ENCODE results near the gene QPCTL.
"Not testable (repeated sequence)": the region's sequence is repeated elsewhere in the genome, so short reads cannot be mapped to it uniquely, and the experiment has no call there.

The QPCTL gene

DNA sequence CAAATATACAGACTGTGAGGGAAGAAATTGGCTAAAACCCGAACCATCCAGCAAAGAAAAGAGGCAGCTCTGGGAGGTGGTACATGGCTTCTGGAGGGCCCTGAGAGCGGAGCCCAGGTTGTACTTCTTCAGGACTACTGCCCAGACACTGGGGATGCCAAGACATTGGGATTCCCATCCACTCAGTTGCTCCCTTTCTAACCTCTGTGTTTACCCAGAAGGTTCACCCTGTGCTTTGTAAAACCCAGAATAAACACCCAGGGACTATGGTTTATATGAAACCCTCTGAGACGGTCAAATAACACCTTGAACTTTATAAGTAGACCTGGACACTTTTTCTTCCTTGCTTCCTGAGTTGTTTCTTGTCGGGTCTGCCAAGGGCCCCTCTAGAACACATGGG is 50.5 kb downstream of the QPCTL start:
- H3K4me3 ChIP-seq (ENCODE audit: low read depth, low read length): no peak overlapping the region
- no peak for DNase-seq (ENCODE audit: low read depth)
- TF ChIP-seq, protein P1, sequence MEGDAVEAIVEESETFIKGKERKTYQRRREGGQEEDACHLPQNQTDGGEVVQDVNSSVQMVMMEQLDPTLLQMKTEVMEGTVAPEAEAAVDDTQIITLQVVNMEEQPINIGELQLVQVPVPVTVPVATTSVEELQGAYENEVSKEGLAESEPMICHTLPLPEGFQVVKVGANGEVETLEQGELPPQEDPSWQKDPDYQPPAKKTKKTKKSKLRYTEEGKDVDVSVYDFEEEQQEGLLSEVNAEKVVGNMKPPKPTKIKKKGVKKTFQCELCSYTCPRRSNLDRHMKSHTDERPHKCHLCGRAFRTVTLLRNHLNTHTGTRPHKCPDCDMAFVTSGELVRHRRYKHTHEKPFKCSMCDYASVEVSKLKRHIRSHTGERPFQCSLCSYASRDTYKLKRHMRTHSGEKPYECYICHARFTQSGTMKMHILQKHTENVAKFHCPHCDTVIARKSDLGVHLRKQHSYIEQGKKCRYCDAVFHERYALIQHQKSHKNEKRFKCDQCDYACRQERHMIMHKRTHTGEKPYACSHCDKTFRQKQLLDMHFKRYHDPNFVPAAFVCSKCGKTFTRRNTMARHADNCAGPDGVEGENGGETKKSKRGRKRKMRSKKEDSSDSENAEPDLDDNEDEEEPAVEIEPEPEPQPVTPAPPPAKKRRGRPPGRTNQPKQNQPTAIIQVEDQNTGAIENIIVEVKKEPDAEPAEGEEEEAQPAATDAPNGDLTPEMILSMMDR (IDR thresholded peaks at IDR 0.05; ENCODE audit: low read depth, low read length, missing control alignments): no peak

- no peak for DNase-seq (ENCODE audit: low read depth)
- TF ChIP-seq, protein P1 (IDR thresholded peaks at IDR 0.05; ENCODE audit: low read depth, low read length, missing control alignments): no peak
These were observed 53.1 kb downstream of the QPCTL start for GRCh38 chr19:45745606-45746005.

DNA sequence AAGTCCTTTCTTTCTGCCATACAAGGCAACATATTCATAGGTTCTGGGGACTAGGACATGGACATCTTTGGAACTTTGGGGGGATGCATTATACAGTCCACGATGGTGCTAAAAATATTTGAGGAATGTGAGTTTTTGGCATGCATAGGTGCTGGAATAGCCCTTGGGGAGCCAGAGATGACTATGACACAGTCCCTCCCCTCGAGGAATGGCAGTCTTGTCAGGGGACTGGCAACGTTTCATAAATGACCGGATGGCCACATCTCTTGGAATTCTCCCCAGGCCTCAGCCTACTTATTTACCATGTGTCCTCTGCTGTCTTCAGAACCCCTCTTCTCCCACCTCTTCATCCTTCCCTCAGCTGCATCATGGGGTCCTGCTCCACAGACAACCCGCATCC is 54.4 kb downstream of the QPCTL start:
- H3K4me3 ChIP-seq (ENCODE audit: low read depth, low read length): no peak overlapping the region
- TF ChIP-seq, protein P1 (IDR thresholded peaks at IDR 0.05; ENCODE audit: low read depth, low read length, missing control alignments): no peak
- DNase-seq (ENCODE audit: low read depth): no peak

More at GRCh38 chr19:45745606-45746005, 53.1 kb downstream of the QPCTL start:
- no peak overlapping the region for H3K4me3 ChIP-seq (ENCODE audit: low read depth, low read length)

DNA sequence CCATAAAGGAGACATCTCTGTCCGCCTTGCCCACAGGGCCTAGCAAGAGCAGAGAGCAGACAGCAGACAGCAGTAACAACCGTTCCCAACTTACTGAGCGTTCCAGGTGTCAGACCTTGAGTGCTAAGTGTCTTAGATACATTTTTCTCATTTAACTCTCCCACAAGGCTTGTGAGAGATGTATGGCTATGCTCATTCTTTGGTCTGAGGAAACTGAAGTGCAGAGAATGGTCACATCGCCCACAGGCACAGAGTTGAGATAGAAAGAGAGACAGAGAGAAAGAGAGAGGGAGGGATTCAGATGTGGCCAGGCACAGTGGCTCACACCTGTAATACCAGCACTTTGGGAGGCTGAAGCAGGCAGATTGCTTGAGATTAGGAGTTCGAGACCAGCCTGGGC is 55.0 kb downstream of the QPCTL start:
- no peak overlapping the region for H3K4me3 ChIP-seq (ENCODE audit: low read depth, low read length)
- no peak for DNase-seq (ENCODE audit: low read depth)
- TF ChIP-seq, protein P1 (IDR thresholded peaks at IDR 0.05; ENCODE audit: low read depth, low read length, missing control alignments): no peak

DNA sequence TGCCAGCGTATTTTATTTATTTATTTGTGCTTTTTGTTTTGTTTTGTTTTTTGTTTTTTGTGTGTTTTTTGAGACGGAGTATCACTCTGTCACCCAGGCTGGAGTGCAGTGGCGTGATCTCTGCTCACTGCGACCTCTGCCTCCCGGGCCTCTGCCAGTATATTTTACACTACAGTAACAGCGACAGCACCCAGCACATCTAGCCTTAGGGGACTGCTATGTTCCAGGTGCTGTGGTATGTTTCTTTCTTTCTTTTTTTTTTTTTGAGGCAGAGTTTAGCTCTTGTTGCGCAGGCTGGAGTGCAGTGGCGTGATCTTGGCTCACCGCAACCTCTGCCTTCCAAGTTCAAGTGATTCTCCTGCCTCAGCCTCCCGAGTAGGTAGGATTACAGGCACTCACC is 59.0 kb downstream of the QPCTL start:
- not testable (repeated sequence) for DNase-seq (ENCODE audit: low read depth); H3K4me3 ChIP-seq (ENCODE audit: low read depth, low read length)

- no peak overlapping the region for H3K4me3 ChIP-seq (ENCODE audit: low read depth, low read length)
- TF ChIP-seq, protein P1 (IDR thresholded peaks at IDR 0.05; ENCODE audit: low read depth, low read length, missing control alignments): no peak
- no peak for DNase-seq (ENCODE audit: low read depth)
These were observed 60.2 kb downstream of the QPCTL start for GRCh38 chr19:45752639-45753038.

DNA sequence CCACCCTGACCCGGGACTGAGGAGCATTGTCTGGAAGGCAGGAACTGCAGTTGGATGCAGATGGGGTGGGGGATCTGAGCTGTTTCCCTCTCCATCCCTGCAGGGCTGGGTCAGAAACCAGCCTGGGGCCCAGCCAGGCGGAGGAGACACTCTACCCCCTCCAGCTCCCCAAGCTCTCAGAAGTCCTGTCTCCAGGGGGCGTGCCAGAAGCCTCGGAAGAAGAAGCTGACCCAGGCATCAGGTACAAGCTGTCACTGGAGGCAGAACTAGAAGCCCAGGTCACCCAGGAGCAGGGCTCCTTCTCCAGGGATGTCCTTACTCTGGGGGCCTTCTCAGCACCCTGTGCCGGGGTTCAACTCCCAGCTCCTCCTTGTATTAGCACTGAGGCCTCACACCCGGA is 61.1 kb downstream of the QPCTL start:
- TF ChIP-seq, protein P1 (IDR thresholded peaks at IDR 0.05; ENCODE audit: low read depth, low read length, missing control alignments): peak; percentile 15
- no peak overlapping the region for H3K4me3 ChIP-seq (ENCODE audit: low read depth, low read length)
- no peak for DNase-seq (ENCODE audit: low read depth)
